AG04450 (cell line): ENCODE data around the gene DDRGK1. TPM values are rescaled to one million over a fixed set of nuclear protein-coding genes. Genes with fewer than 3 reads are reported as not detected.

Experiments
- CTCF ChIA-PET: fragments of 300-600, 350-600 bp; formaldehyde crosslinking; extraction: SDS; loops from one replicate; lab custom pipeline; 2022; ENCODE audit warnings: antibody characterized with exemption, inconsistent platforms; lab: Charles Lee
- POLR2A ChIA-PET: fragments of 350-600 bp; formaldehyde crosslinking; extraction: SDS; loops from one replicate; lab custom pipeline; 2021; ENCODE audit warnings: antibody characterized with exemption, inconsistent platforms; lab: Yijun Ruan, JAX
- DNase-seq: peaks from one replicate; pipeline ENCODE4 v3.0.0-alpha.2; 2011; ENCODE audit warnings: low read depth, low spot score
- H3K27ac ChIP-seq: one replicate; pipeline ENCODE4 v1.5.1; 2012; ENCODE audit warnings: low read depth, low read length, control low read depth
- H3K27me3 ChIP-seq: one replicate; pipeline ENCODE4 v1.6.0; 2012; ENCODE audit warnings: low read length; ENCODE audit not compliant: control insufficient read depth, insufficient read depth
- H3K4me3 ChIP-seq: 2 replicates; pipeline ENCODE4 v1.5.1; 2011; ENCODE audit warnings: mild to moderate bottlenecking, low read depth, low read length, control low read depth
- H3K9me3 ChIP-seq: 2 replicates; pipeline ENCODE4 v1.5.1; 2012; ENCODE audit warnings: low read length; ENCODE audit not compliant: control insufficient read depth, insufficient read depth
- CTCF ChIP-seq: IDR thresholded peaks from 2 replicates; pipeline ENCODE4 v1.5.1; 2011; ENCODE audit warnings: low read depth, low read length, control low read depth, inconsistent platforms
- polyA plus RNA-seq: library from polyadenylated mRNA; depleted of rRNA; stranded (reverse); fragments of >200 nt; gene quantifications from 2 replicates; pipeline ENCODE4 v1.2.3, GENCODE V29; 2011

Gene DDRGK1
- polyA plus RNA-seq, 1 experiment: 24.7 TPM

GRCh38 chr20:3248167-3248992, 43.9 kb upstream of the DDRGK1 start:
- no peaks in the 10 kb centered on the region; the same call in 1 of the 2 replicates for H3K9me3 ChIP-seq
- peak overlapping the region; percentile 7; the same call in 1 of the 2 replicates for H3K4me3 ChIP-seq
- ChIA-PET CTCF (interaction anchor here (1.1 kb wide), 1 partner anchor 30 kb away, joined by 5 read pairs; no protein-coding TSS in a partner anchor), POLR2A (interaction anchor here (0.5 to 1.1 kb wide), 2 partner anchors 9 to 52 kb away, joined by 3 to 12 read pairs; partner anchors contain the start of gene SLC4A11)
- H3K27me3 ChIP-seq: peaks cover 32% of the 10 kb centered on the region
- TF ChIP-seq CTCF: no peak
- no peak for DNase-seq
- H3K27ac ChIP-seq: no peak overlapping the region

GRCh38 chr20:3247638-3248037, 43.2 kb upstream of the DDRGK1 start:
- Histone ChIP-seq H3K27me3 (peaks cover 33% of the 10 kb centered on the region), H3K9me3 (no peaks in the 10 kb centered on the region; the same call in 1 of the 2 replicates), H3K27ac (no peak overlapping the region), H3K4me3 (no peak overlapping the region)
- TF ChIP-seq CTCF: no peak
- DNase-seq: no peak
- POLR2A ChIA-PET: interaction anchor here (0.5 to 1.1 kb wide), 2 partner anchors 8 to 51 kb away, joined by 3 to 12 read pairs; partner anchors contain the start of gene SLC4A11
- CTCF ChIA-PET: interaction anchor here (1.1 kb wide), 1 partner anchor 29 kb away, joined by 5 read pairs; no protein-coding TSS in a partner anchor

GRCh38 chr20:3246682-3247081, 42.2 kb upstream of the DDRGK1 start:
- Histone ChIP-seq H3K4me3 (no peak overlapping the region), H3K9me3 (no peaks in the 10 kb centered on the region; the same call in 1 of the 2 replicates), H3K27me3 (peaks cover 33% of the 10 kb centered on the region), H3K27ac (no peak overlapping the region)
- no peak for TF ChIP-seq CTCF
- CTCF ChIA-PET: no interaction called here
- POLR2A ChIA-PET: interaction anchor here (0.7 kb wide), 1 partner anchor 66 kb away, joined by 4 read pairs; no protein-coding TSS in a partner anchor
- no peak for DNase-seq

GRCh38 chr20:3245711-3246110, 41.2 kb upstream of the DDRGK1 start:
- ChIA-PET CTCF (interaction anchor here (0.7 kb wide), 1 partner anchor 318 kb away, joined by 7 read pairs; no protein-coding TSS in a partner anchor), POLR2A (no interaction called here)
- TF ChIP-seq CTCF: no peak
- H3K27me3 ChIP-seq: peaks cover 38% of the 10 kb centered on the region
- no peak overlapping the region for H3K4me3 ChIP-seq
- H3K27ac ChIP-seq: no peak overlapping the region
- H3K9me3 ChIP-seq: no peaks in the 10 kb centered on the region; the same call in 1 of the 2 replicates
- DNase-seq: no peak

- TF ChIP-seq CTCF: no peak
- H3K27ac ChIP-seq: no peak overlapping the region
- no peak for DNase-seq
- H3K9me3 ChIP-seq: no peaks in the 10 kb centered on the region; the same call in 1 of the 2 replicates
- H3K27me3 ChIP-seq: peaks cover 43% of the 10 kb centered on the region
- POLR2A ChIA-PET: no interaction called here
- H3K4me3 ChIP-seq: no peak overlapping the region
- CTCF ChIA-PET: no interaction called here
These were observed 40.7 kb upstream of the DDRGK1 start for GRCh38 chr20:3245156-3245555.
